Fibroblast of upper back skin (primary cell): ENCODE results near the gene AZU1.

Source experiments
- DNase-seq: peaks from one replicate; pipeline ENCODE4 v3.0.0-alpha.2; 2013

AZU1 gene

GRCh38 chr19:827710-828321, at the start of gene AZU1:
Gene AZU1 (plus strand): TSS chr19:827837. CDS start chr19:827847, 10 bp downstream.
- DNase-seq, result no peak

GRCh38 chr19:778910-779653, 48.6 kb upstream of the AZU1 start:
- DNase-seq, result peak; percentile 93

- no peak for DNase-seq
These were observed 46.7 kb upstream of the AZU1 start for GRCh38 chr19:780935-781334.

GRCh38 chr19:781800-782184, 45.8 kb upstream of the AZU1 start:
- no peak for DNase-seq

GRCh38 chr19:782185-782877, 45.3 kb upstream of the AZU1 start:
- DNase-seq, result peak; percentile 74

- no peak for DNase-seq
These were observed 44.6 kb upstream of the AZU1 start for GRCh38 chr19:782878-783668.

GRCh38 chr19:784541-784940, 43.1 kb upstream of the AZU1 start:
- DNase-seq, result no peak

GRCh38 chr19:787536-787935, 40.1 kb upstream of the AZU1 start:
- DNase-seq, result no peak

- DNase-seq, result no peak
These were observed 39.0 kb upstream of the AZU1 start for GRCh38 chr19:788686-788982.

- no peak for DNase-seq
These were observed 38.5 kb upstream of the AZU1 start for GRCh38 chr19:788983-789700.

GRCh38 chr19:789701-790060, 38.0 kb upstream of the AZU1 start:
- no peak for DNase-seq

- DNase-seq, result no peak
These were observed 36.5 kb upstream of the AZU1 start for GRCh38 chr19:791007-791566.

- no peak for DNase-seq
These were observed 35.9 kb upstream of the AZU1 start for GRCh38 chr19:791567-792305.

GRCh38 chr19:792306-792885, 35.2 kb upstream of the AZU1 start:
- DNase-seq, result no peak

GRCh38 chr19:793806-794205, 33.8 kb upstream of the AZU1 start:
- no peak for DNase-seq

- no peak for DNase-seq
These were observed 32.5 kb upstream of the AZU1 start for GRCh38 chr19:795073-795611.

GRCh38 chr19:795691-796581, 31.7 kb upstream of the AZU1 start:
- DNase-seq, result no peak

GRCh38 chr19:796692-797527, 30.7 kb upstream of the AZU1 start, which contains the start of gene PTBP1:
Gene PTBP1 (plus strand): TSS chr19:797452. CDS start chr19:797498, 46 bp downstream.
- DNase-seq, result peak; percentile 100
